MM.1S (cell line): ENCODE data around the gene MTHFS.
"Not testable (repeated sequence)": the region's sequence is repeated elsewhere in the genome, so short reads cannot be mapped to it uniquely, and the experiment has no call there.

Source experiments
- DNase-seq: peaks from one replicate; pipeline ENCODE4 v3.0.0-alpha.2; 2015
- H2AFZ ChIP-seq: fragments of 300-600 bp; sonication (generic); 2 replicates; pipeline ENCODE4 v1.6.0; 2016; ENCODE audit warnings: antibody characterized with exemption, low read length
- H3F3A ChIP-seq: fragments of 300-600 bp; sonication (generic); 2 replicates; pipeline ENCODE4 v1.6.1; 2016; ENCODE audit warnings: mild to moderate bottlenecking, antibody characterized with exemption, low read length, moderate library complexity, mixed read lengths; ENCODE audit not compliant: insufficient read depth
- H3K27ac ChIP-seq: fragments of 300-600 bp; sonication (generic); 2 replicates; pipeline ENCODE4 v1.5.1; 2016; ENCODE audit warnings: mild to moderate bottlenecking, low read length
- H3K27me3 ChIP-seq: fragments of 300-600 bp; sonication (generic); replicated peaks from 2 replicates; pipeline ENCODE4 v1.6.0; 2016; ENCODE audit warnings: low read length; ENCODE audit not compliant: insufficient read depth
- H3K36me3 ChIP-seq: fragments of 300-600 bp; sonication (generic); replicated peaks from 2 replicates; pipeline ENCODE4 v1.6.1; 2016; ENCODE audit warnings: mild to moderate bottlenecking, low read length, mixed read lengths; ENCODE audit not compliant: insufficient read depth
- H3K4me1 ChIP-seq: fragments of 300-600 bp; sonication (generic); 2 replicates; pipeline ENCODE4 v1.6.1; 2016; ENCODE audit warnings: low read length, mixed read lengths
- H3K4me2 ChIP-seq: fragments of 300-600 bp; sonication (generic); 2 replicates; pipeline ENCODE4 v1.6.0; 2016; ENCODE audit warnings: low read depth, low read length
- H3K4me3 ChIP-seq: fragments of 300-600 bp; sonication (generic); 2 replicates; pipeline ENCODE4 v1.5.1; 2016; ENCODE audit warnings: low read length, mixed read lengths
- H3K79me2 ChIP-seq: fragments of 300-600 bp; sonication (generic); 2 replicates; pipeline ENCODE4 v1.6.1; 2016; ENCODE audit warnings: mixed run types, low read length, mixed read lengths
- H3K9ac ChIP-seq: fragments of 300-600 bp; sonication (generic); 2 replicates; pipeline ENCODE4 v1.6.1; 2016; ENCODE audit warnings: low read length, mixed read lengths
- H3K9me2 ChIP-seq: fragments of 300-600 bp; sonication (generic); replicated peaks from 2 replicates; pipeline ENCODE4 v1.6.1; 2016; ENCODE audit warnings: mild to moderate bottlenecking, low read length, mixed read lengths; ENCODE audit not compliant: insufficient read depth
- H3K9me3 ChIP-seq: fragments of 300-600 bp; sonication (generic); replicated peaks from 2 replicates; pipeline ENCODE4 v1.6.1; 2016; ENCODE audit warnings: mild to moderate bottlenecking, low read length, mixed read lengths; ENCODE audit not compliant: insufficient read depth
- H4K20me1 ChIP-seq: fragments of 300-600 bp; sonication (generic); 2 replicates; pipeline ENCODE4 v1.6.1; 2016; ENCODE audit warnings: mild to moderate bottlenecking, low read length, moderate library complexity, mixed read lengths; ENCODE audit not compliant: insufficient read depth
- EZH2 ChIP-seq: fragments of 300-600 bp; sonication (generic); optimal IDR thresholded peaks from 2 replicates; pipeline ENCODE3; 2017; ENCODE audit warnings: low read depth, mild to moderate bottlenecking, antibody characterized with exemption, low read length, mixed read lengths
- EZH2phosphoT487 ChIP-seq: fragments of 300-600 bp; sonication (generic); IDR thresholded peaks from 2 replicates; pipeline ENCODE4 v1.6.1; 2018; ENCODE audit warnings: antibody characterized with exemption, low read length
- TF ChIP-seq, protein P1 (sequence below): fragments of 300-600 bp; sonication (generic); IDR thresholded peaks from 2 replicates; pipeline ENCODE4 v1.5.1; 2016; ENCODE audit warnings: antibody characterized with exemption, low read length, mixed read lengths

MTHFS gene

DNA sequence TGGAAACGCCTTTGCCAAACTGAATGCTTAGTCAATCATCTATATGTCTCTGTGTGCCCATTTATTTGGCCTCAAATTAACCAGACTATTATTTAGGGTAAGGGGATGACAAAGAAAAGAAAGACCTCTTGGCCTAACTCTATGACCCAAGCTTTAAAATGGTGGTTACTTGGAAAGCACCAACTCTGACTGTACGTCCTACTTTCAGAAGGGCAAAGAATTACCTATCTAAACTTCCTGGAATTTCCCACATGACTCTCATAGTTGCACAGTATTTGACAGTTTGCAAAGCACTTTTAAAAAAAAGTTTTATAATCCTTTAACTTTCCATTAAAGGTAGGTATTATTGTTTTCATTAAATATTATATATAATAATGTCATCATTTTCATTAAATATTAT lies 6.3 kb upstream of the MTHFS start:
- no peak for DNase-seq
- H3K4me3 ChIP-seq = no peak overlapping the region
- no peak overlapping the region for H3K4me2 ChIP-seq
- H2AFZ ChIP-seq = no peak overlapping the region
- H3K9me2 ChIP-seq = no peaks in the 10 kb centered on the region
- H4K20me1 ChIP-seq = no peaks in the 10 kb centered on the region
- H3K79me2 ChIP-seq = no peaks in the 10 kb centered on the region
- no peak overlapping the region for H3K27ac ChIP-seq
- no peak for TF ChIP-seq EZH2phosphoT487
- TF ChIP-seq, protein P1, sequence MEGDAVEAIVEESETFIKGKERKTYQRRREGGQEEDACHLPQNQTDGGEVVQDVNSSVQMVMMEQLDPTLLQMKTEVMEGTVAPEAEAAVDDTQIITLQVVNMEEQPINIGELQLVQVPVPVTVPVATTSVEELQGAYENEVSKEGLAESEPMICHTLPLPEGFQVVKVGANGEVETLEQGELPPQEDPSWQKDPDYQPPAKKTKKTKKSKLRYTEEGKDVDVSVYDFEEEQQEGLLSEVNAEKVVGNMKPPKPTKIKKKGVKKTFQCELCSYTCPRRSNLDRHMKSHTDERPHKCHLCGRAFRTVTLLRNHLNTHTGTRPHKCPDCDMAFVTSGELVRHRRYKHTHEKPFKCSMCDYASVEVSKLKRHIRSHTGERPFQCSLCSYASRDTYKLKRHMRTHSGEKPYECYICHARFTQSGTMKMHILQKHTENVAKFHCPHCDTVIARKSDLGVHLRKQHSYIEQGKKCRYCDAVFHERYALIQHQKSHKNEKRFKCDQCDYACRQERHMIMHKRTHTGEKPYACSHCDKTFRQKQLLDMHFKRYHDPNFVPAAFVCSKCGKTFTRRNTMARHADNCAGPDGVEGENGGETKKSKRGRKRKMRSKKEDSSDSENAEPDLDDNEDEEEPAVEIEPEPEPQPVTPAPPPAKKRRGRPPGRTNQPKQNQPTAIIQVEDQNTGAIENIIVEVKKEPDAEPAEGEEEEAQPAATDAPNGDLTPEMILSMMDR = no peak
- no peak for TF ChIP-seq EZH2
- no peaks in the 10 kb centered on the region for H3K4me1 ChIP-seq
- H3K36me3 ChIP-seq = no peaks in the 10 kb centered on the region
- H3K9ac ChIP-seq = no peak overlapping the region
- no peaks in the 10 kb centered on the region for H3K27me3 ChIP-seq
- H3K9me3 ChIP-seq = no peaks in the 10 kb centered on the region
- H3F3A ChIP-seq = no peaks in the 10 kb centered on the region

DNA sequence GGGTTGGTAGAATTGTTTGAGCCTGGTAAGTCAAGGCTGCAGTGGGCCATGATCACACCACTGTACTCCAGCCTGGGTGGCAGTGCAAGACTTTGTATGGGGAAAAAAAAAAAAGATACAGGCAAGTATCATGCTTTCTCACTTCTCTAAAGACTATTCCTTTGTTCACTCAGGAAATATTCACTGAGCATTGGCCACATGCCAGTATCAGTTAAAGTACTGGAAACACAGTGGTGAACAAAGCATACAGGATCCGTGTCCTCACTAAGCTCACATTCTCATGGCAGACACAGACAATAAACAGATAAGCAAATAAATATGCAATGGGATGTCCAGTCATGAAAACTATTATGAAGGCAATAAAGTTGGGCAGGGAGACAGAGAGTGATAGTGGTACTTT lies 5.1 kb upstream of the MTHFS start:
- no peak overlapping the region for H3K27ac ChIP-seq
- no peaks in the 10 kb centered on the region for H3K27me3 ChIP-seq
- no peaks in the 10 kb centered on the region for H3K79me2 ChIP-seq
- no peak for DNase-seq
- H3K9me2 ChIP-seq = no peaks in the 10 kb centered on the region
- no peaks in the 10 kb centered on the region for H3K4me1 ChIP-seq
- H3K36me3 ChIP-seq = no peaks in the 10 kb centered on the region
- H3F3A ChIP-seq = no peaks in the 10 kb centered on the region; the same call in 1 of the 2 replicates
- no peak overlapping the region for H3K4me2 ChIP-seq
- H3K4me3 ChIP-seq = no peak overlapping the region
- H3K9ac ChIP-seq = no peak overlapping the region
- no peaks in the 10 kb centered on the region for H3K9me3 ChIP-seq
- H4K20me1 ChIP-seq = no peaks in the 10 kb centered on the region
- no peak overlapping the region for H2AFZ ChIP-seq
- TF ChIP-seq EZH2phosphoT487 = no peak
- TF ChIP-seq, protein P1 = no peak
- no peak for TF ChIP-seq EZH2

DNA sequence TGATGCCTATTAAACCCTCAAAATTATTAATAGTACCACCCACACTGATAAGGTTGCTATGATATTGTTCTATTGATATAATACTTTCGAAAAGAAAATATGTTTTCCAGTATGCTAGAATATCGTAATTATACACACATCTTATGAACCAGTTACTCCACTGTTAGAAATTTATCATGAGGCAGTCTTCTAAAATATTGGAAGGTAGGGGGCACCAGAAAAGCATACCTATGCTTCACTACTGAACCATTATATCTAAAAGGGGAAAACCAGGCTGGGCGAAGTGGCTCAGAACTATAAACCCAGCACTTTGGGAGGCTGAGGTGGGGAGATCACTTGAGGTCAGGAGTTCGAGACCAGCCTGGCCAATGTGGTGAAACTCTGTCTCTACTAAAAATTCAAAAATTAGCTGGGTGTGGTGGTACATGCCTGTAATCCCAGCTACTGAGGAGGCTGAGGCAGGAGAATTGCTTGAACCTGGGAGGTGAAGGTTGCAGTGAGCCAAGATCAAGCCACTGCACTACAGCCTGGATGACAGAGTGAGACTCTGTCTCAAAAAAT lies 4.1 kb upstream of the MTHFS start:
- H3K4me3 ChIP-seq, H3K9ac ChIP-seq, H2AFZ ChIP-seq, H3K4me1 ChIP-seq, H3K4me2 ChIP-seq, H3K79me2 ChIP-seq, H4K20me1 ChIP-seq, H3K27me3 ChIP-seq, H3F3A ChIP-seq, H3K36me3 ChIP-seq, H3K9me2 ChIP-seq, H3K27ac ChIP-seq, H3K9me3 ChIP-seq, DNase-seq: not testable (repeated sequence)

DNA sequence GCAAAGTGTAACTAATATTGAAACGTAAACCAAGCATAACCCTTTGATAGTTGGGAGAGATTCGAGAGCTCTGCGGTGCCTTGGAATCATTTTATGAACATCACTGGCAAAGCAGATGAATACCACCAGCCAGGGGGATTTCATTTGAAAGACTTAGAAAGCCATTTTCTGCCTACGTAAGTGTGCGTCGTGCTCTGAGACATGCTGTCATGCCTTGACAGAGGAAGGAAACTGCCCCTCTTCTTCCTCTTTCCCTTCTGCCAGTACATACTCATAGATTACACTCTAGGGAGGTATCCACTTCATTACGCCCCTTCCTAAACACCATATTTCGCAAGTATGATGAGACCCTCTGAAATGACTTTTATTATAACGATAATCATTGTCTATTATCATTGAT lies 3.3 kb upstream of the MTHFS start:
- TF ChIP-seq, protein P1 = no peak
- no peak for TF ChIP-seq EZH2
- no peak for TF ChIP-seq EZH2phosphoT487
- H3K9ac ChIP-seq = no peak overlapping the region
- no peak overlapping the region for H3K27ac ChIP-seq
- no peaks in the 10 kb centered on the region for H3K9me2 ChIP-seq
- H3K4me3 ChIP-seq = no peak overlapping the region
- peaks cover 9% of the 10 kb centered on the region for H3K4me1 ChIP-seq
- H3F3A ChIP-seq = peaks cover 10% of the 10 kb centered on the region
- no peak for DNase-seq
- H3K27me3 ChIP-seq = no peaks in the 10 kb centered on the region
- H3K9me3 ChIP-seq = no peaks in the 10 kb centered on the region
- H3K79me2 ChIP-seq = peaks cover 12% of the 10 kb centered on the region
- no peak overlapping the region for H3K4me2 ChIP-seq
- no peaks in the 10 kb centered on the region for H4K20me1 ChIP-seq
- no peak overlapping the region for H2AFZ ChIP-seq
- H3K36me3 ChIP-seq = no peaks in the 10 kb centered on the region

DNA sequence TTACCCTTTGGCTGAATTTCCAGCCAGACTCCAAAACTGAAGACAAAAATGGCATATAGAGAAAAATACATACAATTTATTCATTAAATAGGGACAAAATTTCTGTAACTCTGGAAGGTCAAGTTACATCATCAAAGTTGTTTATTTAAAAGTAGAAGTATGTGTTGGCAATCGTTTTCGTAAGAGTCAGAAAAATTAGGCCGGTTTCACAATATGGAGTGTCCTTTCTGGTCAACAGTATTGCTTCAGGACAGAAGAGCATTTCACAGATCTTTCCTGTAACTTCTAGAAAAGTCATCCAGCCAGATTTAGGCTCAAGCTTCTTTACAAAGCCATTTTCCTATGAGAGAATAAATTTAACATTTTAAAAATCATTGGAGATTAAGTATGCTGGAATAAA lies 2.0 kb upstream of the MTHFS start:
- DNase-seq, H3K9me2 ChIP-seq, H3K4me3 ChIP-seq, H4K20me1 ChIP-seq, H2AFZ ChIP-seq, H3K9ac ChIP-seq, H3F3A ChIP-seq, H3K4me1 ChIP-seq, H3K27me3 ChIP-seq, H3K27ac ChIP-seq, H3K36me3 ChIP-seq, H3K4me2 ChIP-seq, H3K9me3 ChIP-seq: not testable (repeated sequence)
- H3K79me2 ChIP-seq = peaks cover 20% of the 10 kb centered on the region
